Measurements from ENCODE around the gene DCUN1D4.
A peak's percentile ranks its signal among the peaks of the same experiment; 100 is the strongest.

The DCUN1D4 gene

GRCh38 chr4:51906167-51906958 lies 63.4 kb downstream of the DCUN1D4 start:
- H2BK5ac ChIP-seq (ENCODE audit: low read depth, low read length, poor library complexity, severe bottlenecking) = no peak overlapping the region
- no peak overlapping the region for H3K14ac ChIP-seq (ENCODE audit: low read length in 2 of 2)
- H4K91ac ChIP-seq (ENCODE audit: low read length) = no peak overlapping the region
- H3K27me3 ChIP-seq (ENCODE audit: control insufficient read depth in 1 of 2, insufficient read depth in 1 of 2, low read length in 2 of 2) = no peaks in the 10 kb centered on the region
- no peak overlapping the region for H3K18ac ChIP-seq (ENCODE audit: low read depth in 1 of 2, low read length in 2 of 2)
- H2AFZ ChIP-seq (ENCODE audit: low read depth, low read length) = no peak overlapping the region
- DNase-seq = peak; percentile 6
- no peak overlapping the region for H2AK5ac ChIP-seq (ENCODE audit: low read length, severe bottlenecking)
- H2BK15ac ChIP-seq (ENCODE audit: low read depth, poor library complexity, severe bottlenecking) = no peak overlapping the region
- H3K23ac ChIP-seq (ENCODE audit: low read length in 2 of 2) = no peak overlapping the region
- no peak overlapping the region for H4K8ac ChIP-seq (ENCODE audit: low read length)
- no peak overlapping the region for H3K4me3 ChIP-seq (ENCODE audit: insufficient read depth in 1 of 2, low read depth in 1 of 2, low read length in 2 of 2)
- H3K4ac ChIP-seq (ENCODE audit: low read depth in 1 of 2, low read length in 2 of 2) = no peak overlapping the region
- H3K36me3 ChIP-seq (ENCODE audit: control insufficient read depth in 1 of 2, insufficient read depth in 2 of 2, low read depth in 1 of 2, low read length in 2 of 2) = peaks cover 24 to 92% of the 10 kb centered on the region in 2 experiments
- H3K4me1 ChIP-seq (ENCODE audit: control insufficient read depth, insufficient read depth, low read depth, low read length) = no peaks in the 10 kb centered on the region
- H2BK120ac ChIP-seq (ENCODE audit: low read depth, low read length) = no peak overlapping the region
- no peak overlapping the region for H3K4me2 ChIP-seq (ENCODE audit: low read length, poor library complexity, severe bottlenecking)
- H3K9me3 ChIP-seq (ENCODE audit: control insufficient read depth, low read length) = no peaks in the 10 kb centered on the region
- H2BK12ac ChIP-seq (ENCODE audit: low read length in 2 of 2) = no peak overlapping the region
- peaks cover 20% of the 10 kb centered on the region for H3K79me1 ChIP-seq (replicated peaks; ENCODE audit: low read length, poor library complexity, severe bottlenecking)
- H3K9ac ChIP-seq (ENCODE audit: low read length) = no peak overlapping the region
- H3K27ac ChIP-seq (ENCODE audit: low read length, poor library complexity, severe bottlenecking) = no peak overlapping the region
- 69% methylated on average over 7 of the region's 7 CpGs for WGBS

GRCh38 chr4:51907006-51907669 lies 64.2 kb downstream of the DCUN1D4 start:
- Histone ChIP-seq H3K36me3 (ENCODE audit: control insufficient read depth in 1 of 2, insufficient read depth in 2 of 2, low read depth in 1 of 2, low read length in 2 of 2) (peaks cover 22 to 95% of the 10 kb centered on the region in 2 experiments), H2AFZ (ENCODE audit: low read depth, low read length) (no peak overlapping the region), H4K91ac (ENCODE audit: low read length) (no peak overlapping the region), H2BK12ac (ENCODE audit: low read length in 2 of 2) (no peak overlapping the region), H2BK15ac (ENCODE audit: low read depth, poor library complexity, severe bottlenecking) (no peak overlapping the region), H3K18ac (ENCODE audit: low read depth in 1 of 2, low read length in 2 of 2) (no peak overlapping the region), H3K9me3 (ENCODE audit: control insufficient read depth, low read length) (no peaks in the 10 kb centered on the region), H3K4me3 (ENCODE audit: insufficient read depth in 1 of 2, low read depth in 1 of 2, low read length in 2 of 2) (no peak overlapping the region), H3K14ac (ENCODE audit: low read length in 2 of 2) (no peak overlapping the region), H3K4ac (ENCODE audit: low read depth in 1 of 2, low read length in 2 of 2) (no peak overlapping the region), H2BK5ac (ENCODE audit: low read depth, low read length, poor library complexity, severe bottlenecking) (no peak overlapping the region), H3K4me1 (ENCODE audit: control insufficient read depth, insufficient read depth, low read depth, low read length) (no peaks in the 10 kb centered on the region), H3K9ac (ENCODE audit: low read length) (no peak overlapping the region), H3K27ac (ENCODE audit: low read length, poor library complexity, severe bottlenecking) (no peak overlapping the region), H3K23ac (ENCODE audit: low read length in 2 of 2) (no peak overlapping the region), H3K4me2 (ENCODE audit: low read length, poor library complexity, severe bottlenecking) (no peak overlapping the region), H3K27me3 (ENCODE audit: control insufficient read depth in 1 of 2, insufficient read depth in 1 of 2, low read length in 2 of 2) (no peaks in the 10 kb centered on the region), H2BK120ac (ENCODE audit: low read depth, low read length) (no peak overlapping the region), H2AK5ac (ENCODE audit: low read length, severe bottlenecking) (no peak overlapping the region), H4K8ac (ENCODE audit: low read length) (no peak overlapping the region), H3K79me1 (replicated peaks; ENCODE audit: low read length, poor library complexity, severe bottlenecking) (peaks cover 20% of the 10 kb centered on the region)
- WGBS = no CpG with 5 or more reads among the region's 3 CpGs
- DNase-seq = no peak

- H2BK12ac ChIP-seq (ENCODE audit: low read length in 2 of 2) = no peak overlapping the region
- no peak overlapping the region for H4K91ac ChIP-seq (ENCODE audit: low read length)
- no peaks in the 10 kb centered on the region for H3K4me1 ChIP-seq (ENCODE audit: control insufficient read depth, insufficient read depth, low read depth, low read length)
- H3K4ac ChIP-seq (ENCODE audit: low read depth in 1 of 2, low read length in 2 of 2) = no peak overlapping the region
- H2BK120ac ChIP-seq (ENCODE audit: low read depth, low read length) = no peak overlapping the region
- H3K27ac ChIP-seq (ENCODE audit: low read length, poor library complexity, severe bottlenecking) = no peak overlapping the region
- DNase-seq = no peak
- no peak overlapping the region for H4K8ac ChIP-seq (ENCODE audit: low read length)
- H3K79me1 ChIP-seq (replicated peaks; ENCODE audit: low read length, poor library complexity, severe bottlenecking) = peaks cover 18% of the 10 kb centered on the region
- no peak overlapping the region for H3K18ac ChIP-seq (ENCODE audit: low read depth in 1 of 2, low read length in 2 of 2)
- H3K27me3 ChIP-seq (ENCODE audit: control insufficient read depth in 1 of 2, insufficient read depth in 1 of 2, low read length in 2 of 2) = no peaks in the 10 kb centered on the region
- H2AFZ ChIP-seq (ENCODE audit: low read depth, low read length) = no peak overlapping the region
- no peak overlapping the region for H3K4me2 ChIP-seq (ENCODE audit: low read length, poor library complexity, severe bottlenecking)
- WGBS = 94% methylated on average over 7 of the region's 7 CpGs
- no peak overlapping the region for H2BK15ac ChIP-seq (ENCODE audit: low read depth, poor library complexity, severe bottlenecking)
- H3K9ac ChIP-seq (ENCODE audit: low read length) = no peak overlapping the region
- H3K14ac ChIP-seq (ENCODE audit: low read length in 2 of 2) = no peak overlapping the region
- H3K4me3 ChIP-seq (ENCODE audit: insufficient read depth in 1 of 2, low read depth in 1 of 2, low read length in 2 of 2) = no peak overlapping the region
- peaks cover 26 to 96% of the 10 kb centered on the region in 2 experiments for H3K36me3 ChIP-seq (ENCODE audit: control insufficient read depth in 1 of 2, insufficient read depth in 2 of 2, low read depth in 1 of 2, low read length in 2 of 2)
- H2BK5ac ChIP-seq (ENCODE audit: low read depth, low read length, poor library complexity, severe bottlenecking) = no peak overlapping the region
- H3K9me3 ChIP-seq (ENCODE audit: control insufficient read depth, low read length) = no peaks in the 10 kb centered on the region
- no peak overlapping the region for H3K23ac ChIP-seq (ENCODE audit: low read length in 2 of 2)
- H2AK5ac ChIP-seq (ENCODE audit: low read length, severe bottlenecking) = no peak overlapping the region
These were observed 66.3 kb downstream of the DCUN1D4 start for GRCh38 chr4:51909236-51909703.

GRCh38 chr4:51918251-51918650 lies 75.3 kb downstream of the DCUN1D4 start:
- DNase-seq = no peak
- no peak overlapping the region for H3K4me2 ChIP-seq (ENCODE audit: low read length, poor library complexity, severe bottlenecking)
- H3K79me1 ChIP-seq (replicated peaks; ENCODE audit: low read length, poor library complexity, severe bottlenecking) = no peaks in the 10 kb centered on the region
- H3K9me3 ChIP-seq (ENCODE audit: control insufficient read depth, low read length) = no peaks in the 10 kb centered on the region
- H2BK5ac ChIP-seq (ENCODE audit: low read depth, low read length, poor library complexity, severe bottlenecking) = no peak overlapping the region
- H4K8ac ChIP-seq (ENCODE audit: low read length) = no peak overlapping the region
- no peak overlapping the region for H2AFZ ChIP-seq (ENCODE audit: low read depth, low read length)
- H3K18ac ChIP-seq (ENCODE audit: low read depth in 1 of 2, low read length in 2 of 2) = no peak overlapping the region
- H3K4me1 ChIP-seq (ENCODE audit: control insufficient read depth, insufficient read depth, low read depth, low read length) = no peaks in the 10 kb centered on the region
- no peak overlapping the region for H2BK15ac ChIP-seq (ENCODE audit: low read depth, poor library complexity, severe bottlenecking)
- H3K36me3 ChIP-seq (ENCODE audit: control insufficient read depth in 1 of 2, insufficient read depth in 2 of 2, low read depth in 1 of 2, low read length in 2 of 2) = peaks cover 4 to 41% of the 10 kb centered on the region in 2 experiments
- H3K27ac ChIP-seq (ENCODE audit: low read length, poor library complexity, severe bottlenecking) = no peak overlapping the region
- no peak overlapping the region for H2AK5ac ChIP-seq (ENCODE audit: low read length, severe bottlenecking)
- no peak overlapping the region for H3K4ac ChIP-seq (ENCODE audit: low read depth in 1 of 2, low read length in 2 of 2)
- no peak overlapping the region for H3K14ac ChIP-seq (ENCODE audit: low read length in 2 of 2)
- no peak overlapping the region for H4K91ac ChIP-seq (ENCODE audit: low read length)
- H3K23ac ChIP-seq (ENCODE audit: low read length in 2 of 2) = no peak overlapping the region
- no peak overlapping the region for H2BK120ac ChIP-seq (ENCODE audit: low read depth, low read length)
- no peak overlapping the region for H3K9ac ChIP-seq (ENCODE audit: low read length)
- H2BK12ac ChIP-seq (ENCODE audit: low read length in 2 of 2) = no peak overlapping the region
- H3K4me3 ChIP-seq (ENCODE audit: insufficient read depth in 1 of 2, low read depth in 1 of 2, low read length in 2 of 2) = no peak overlapping the region
- no peaks in the 10 kb centered on the region for H3K27me3 ChIP-seq (ENCODE audit: control insufficient read depth in 1 of 2, insufficient read depth in 1 of 2, low read length in 2 of 2)
- 95% methylated on average over 5 of the region's 6 CpGs for WGBS

All from mesenchymal stem cell (in vitro differentiated cells and primary cell).